ENCODE measurements around the gene ASTE1.

DNA sequence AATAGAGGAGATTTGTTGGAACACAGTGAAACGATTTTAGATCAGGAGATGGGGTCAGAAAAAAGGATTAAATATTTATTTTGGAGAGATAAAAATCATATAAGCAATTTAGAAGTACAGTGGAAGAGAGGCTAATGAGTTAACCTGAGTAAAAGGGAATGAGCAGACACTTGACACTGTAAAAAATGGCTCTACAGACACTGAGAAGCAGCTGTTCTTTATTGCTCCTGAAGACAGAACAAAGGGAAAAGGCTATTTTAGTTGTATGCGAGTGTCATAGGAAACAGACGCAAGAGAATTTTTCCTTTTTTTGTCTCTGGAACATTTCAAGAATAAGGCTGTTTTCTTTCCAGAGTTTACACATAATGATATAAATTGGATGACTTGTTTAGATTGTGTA, 34.3 kb downstream of the ASTE1 start:
- TF ChIP-seq CTCF (IDR thresholded peaks at IDR 0.05), result no peak
- no peak for TF ChIP-seq EP300 (IDR thresholded peaks at IDR 0.05)
